ENCODE measurements around the gene TMEM87A. TPM values are rescaled to one million over a fixed set of nuclear protein-coding genes. Genes with fewer than 3 reads are reported as not detected.

Gene TMEM87A
- total RNA-seq, 4 donors from 2014 or later = 106 to 187 (median 125) TPM

DNA sequence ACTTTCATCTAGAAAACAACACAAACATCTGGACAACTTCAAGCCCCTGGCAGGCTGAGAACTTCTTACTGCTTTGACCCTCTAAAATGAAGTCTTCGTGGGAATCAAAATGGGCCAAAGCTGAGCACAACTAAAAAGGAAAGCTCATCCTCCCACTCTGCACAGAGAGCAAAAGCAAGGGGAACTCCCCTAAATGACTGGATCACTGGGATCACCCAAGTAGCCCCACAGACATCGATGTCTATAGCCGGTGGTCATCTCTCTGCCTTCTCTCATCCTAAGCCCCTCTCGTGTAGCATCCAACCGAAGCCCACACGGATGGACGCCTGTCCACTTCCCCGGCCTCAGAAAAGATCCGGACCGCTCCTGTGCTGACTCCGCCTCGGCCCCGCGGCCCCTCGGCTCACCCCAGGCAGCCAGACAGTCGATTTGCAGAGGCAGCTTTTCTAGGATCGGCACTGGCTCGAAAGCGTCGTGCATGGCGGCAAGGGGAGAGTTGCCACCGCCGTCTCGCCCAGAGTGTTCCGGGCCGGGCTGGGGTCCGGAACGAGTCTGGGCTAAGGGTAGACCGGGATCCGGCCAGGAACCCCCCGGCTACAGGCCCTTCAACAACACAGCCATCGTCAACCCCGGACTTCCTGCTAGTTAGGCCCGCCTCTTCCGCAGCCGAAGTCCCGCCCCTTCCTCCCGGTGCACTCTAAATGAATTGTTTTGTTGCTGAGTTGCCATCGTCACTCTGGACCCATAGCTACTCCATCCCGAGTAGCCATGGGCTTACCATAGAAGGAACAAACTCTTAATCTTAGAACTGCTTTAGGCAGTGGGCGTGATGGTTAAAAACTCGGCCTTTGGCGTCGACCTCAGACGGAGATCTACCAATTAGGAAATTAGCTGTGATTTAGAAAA, 65.3 kb downstream of the TMEM87A start, which contains the start of gene VPS39:
TSS of gene VPS39 (minus strand) at position 631 of the 906 bp plus-strand sequence. CDS start at position 480, 151 bp downstream.
- DNase-seq = peak; percentile 86 to 89
- peak within 1 kb of the TSS; percentile 87 to 97 (median 89) for H3K4me3 ChIP-seq (replicated peaks in 1 of 3)
- intact Hi-C loops (cut with DNase I) = no loop called here
- no peaks in the 10 kb centered on the region for H3K9me3 ChIP-seq
- peaks cover 0 to 3% of the 10 kb centered on the region in 2 donors for H3K36me3 ChIP-seq
- H3K27me3 ChIP-seq = no peaks in the 10 kb centered on the region
- peaks cover 7 to 24% of the 10 kb centered on the region in 2 donors for H3K4me1 ChIP-seq
- H3K27ac ChIP-seq = peak within 1 kb of the TSS; percentile 47 to 71 (median 68)
- peak; percentile 7 to 70 for TF ChIP-seq POLR2A (IDR thresholded peaks at IDR 0.05)
- TF ChIP-seq, protein P1, sequence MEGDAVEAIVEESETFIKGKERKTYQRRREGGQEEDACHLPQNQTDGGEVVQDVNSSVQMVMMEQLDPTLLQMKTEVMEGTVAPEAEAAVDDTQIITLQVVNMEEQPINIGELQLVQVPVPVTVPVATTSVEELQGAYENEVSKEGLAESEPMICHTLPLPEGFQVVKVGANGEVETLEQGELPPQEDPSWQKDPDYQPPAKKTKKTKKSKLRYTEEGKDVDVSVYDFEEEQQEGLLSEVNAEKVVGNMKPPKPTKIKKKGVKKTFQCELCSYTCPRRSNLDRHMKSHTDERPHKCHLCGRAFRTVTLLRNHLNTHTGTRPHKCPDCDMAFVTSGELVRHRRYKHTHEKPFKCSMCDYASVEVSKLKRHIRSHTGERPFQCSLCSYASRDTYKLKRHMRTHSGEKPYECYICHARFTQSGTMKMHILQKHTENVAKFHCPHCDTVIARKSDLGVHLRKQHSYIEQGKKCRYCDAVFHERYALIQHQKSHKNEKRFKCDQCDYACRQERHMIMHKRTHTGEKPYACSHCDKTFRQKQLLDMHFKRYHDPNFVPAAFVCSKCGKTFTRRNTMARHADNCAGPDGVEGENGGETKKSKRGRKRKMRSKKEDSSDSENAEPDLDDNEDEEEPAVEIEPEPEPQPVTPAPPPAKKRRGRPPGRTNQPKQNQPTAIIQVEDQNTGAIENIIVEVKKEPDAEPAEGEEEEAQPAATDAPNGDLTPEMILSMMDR (IDR thresholded peaks at IDR 0.05) = no peak
- WGBS, 2 donors = 2 to 9% methylated on average over 29 to 35 of the region's 45 CpGs

DNA sequence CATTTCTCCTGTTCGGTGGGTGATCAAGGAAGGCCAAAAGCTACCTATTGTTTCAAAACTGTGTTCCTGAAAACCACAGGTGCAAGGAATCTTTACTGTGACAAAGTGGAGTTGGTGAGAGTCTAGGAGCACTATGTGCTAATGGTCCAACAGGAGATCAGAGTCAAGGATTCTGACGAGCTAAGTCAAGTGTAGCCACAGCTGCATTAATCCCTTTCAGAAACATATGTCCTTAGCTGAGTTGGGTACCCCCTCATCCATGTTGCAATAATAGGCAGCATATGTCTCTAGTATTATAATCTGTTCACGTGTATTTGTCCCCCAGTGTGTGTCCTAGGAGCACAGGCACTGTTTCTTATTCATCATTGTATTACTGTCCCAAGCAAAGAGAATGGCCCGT, 66.8 kb downstream of the TMEM87A start:
- DNase-seq = no peak
- peaks cover 0 to 3% of the 10 kb centered on the region in 2 donors for H3K36me3 ChIP-seq
- intact Hi-C loops (cut with DNase I) = no loop called here
- H3K27ac ChIP-seq = no peak overlapping the region
- TF ChIP-seq, protein P1 (IDR thresholded peaks at IDR 0.05) = no peak
- TF ChIP-seq POLR2A (IDR thresholded peaks at IDR 0.05) = no peak
- peaks cover 7 to 24% of the 10 kb centered on the region in 2 donors for H3K4me1 ChIP-seq
- H3K4me3 ChIP-seq (replicated peaks in 1 of 3) = no peak overlapping the region
- no peaks in the 10 kb centered on the region for H3K27me3 ChIP-seq
- H3K9me3 ChIP-seq = no peaks in the 10 kb centered on the region
- 86 to 89% methylated on average over 4 of the region's 4 CpGs for WGBS, 2 donors

DNA sequence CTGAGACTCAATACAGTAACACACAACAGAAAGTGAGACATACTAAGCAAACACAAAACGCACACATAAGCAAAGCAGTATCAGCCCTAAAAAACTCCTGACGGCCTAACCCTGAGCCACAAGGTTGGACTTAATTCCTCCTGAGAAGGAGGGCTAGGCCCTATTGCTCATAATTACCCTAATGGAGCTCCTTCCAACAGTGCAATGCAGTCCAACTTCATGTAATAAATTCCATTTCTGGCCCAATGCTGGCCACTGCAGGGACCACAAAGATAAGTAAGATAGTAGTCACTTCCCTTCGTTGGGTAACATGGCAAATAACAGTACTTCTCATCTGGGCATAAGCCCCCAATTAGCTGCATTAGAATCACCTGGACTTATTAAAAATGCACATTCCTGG, 69.3 kb downstream of the TMEM87A start:
- Histone ChIP-seq H3K36me3 (peaks cover 5 to 8% of the 10 kb centered on the region in 2 donors), H3K4me1 (peaks cover 7 to 16% of the 10 kb centered on the region in 2 donors), H3K9me3 (no peaks in the 10 kb centered on the region), H3K27me3 (no peaks in the 10 kb centered on the region), H3K4me3 (replicated peaks in 1 of 3) (no peak overlapping the region), H3K27ac (no peak overlapping the region)
- intact Hi-C loops (cut with DNase I) = no loop called here
- no peak for DNase-seq
- WGBS, 2 donors = 92 to 97% methylated on average over 3 of the region's 3 CpGs
- TF ChIP-seq, protein P1 (IDR thresholded peaks at IDR 0.05) = no peak
- TF ChIP-seq POLR2A (IDR thresholded peaks at IDR 0.05) = no peak

DNA sequence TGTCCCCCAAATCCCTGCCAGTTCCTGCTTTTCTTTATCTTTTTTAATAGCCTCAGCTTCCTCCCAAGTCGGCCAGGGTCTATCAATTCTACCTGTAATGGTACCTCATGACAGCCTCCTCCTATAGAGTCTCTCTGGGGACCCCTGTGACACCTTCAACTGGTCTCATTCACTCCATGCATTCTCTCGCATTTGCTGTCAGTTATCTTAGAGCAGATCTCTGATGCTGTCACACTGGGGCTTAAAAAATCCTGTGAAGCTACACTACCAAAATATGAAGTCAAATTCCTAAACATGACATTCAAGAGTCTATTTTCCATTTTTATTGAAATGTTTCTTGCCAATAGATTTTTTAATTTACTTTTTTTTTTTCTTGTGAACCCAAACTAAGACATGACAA, 70.6 kb downstream of the TMEM87A start:
- Histone ChIP-seq H3K4me1 (peaks cover 7 to 16% of the 10 kb centered on the region in 2 donors), H3K27ac (no peak overlapping the region), H3K36me3 (peaks cover 5 to 10% of the 10 kb centered on the region in 2 donors), H3K27me3 (no peaks in the 10 kb centered on the region), H3K4me3 (replicated peaks in 1 of 3) (no peak overlapping the region), H3K9me3 (no peaks in the 10 kb centered on the region)
- WGBS, 2 donors = 77 to 84% methylated on average over 2 of the region's 2 CpGs
- DNase-seq = no peak
- TF ChIP-seq POLR2A (IDR thresholded peaks at IDR 0.05) = no peak
- TF ChIP-seq, protein P1 (IDR thresholded peaks at IDR 0.05) = no peak
- intact Hi-C loops (cut with DNase I) = no loop called here

DNA sequence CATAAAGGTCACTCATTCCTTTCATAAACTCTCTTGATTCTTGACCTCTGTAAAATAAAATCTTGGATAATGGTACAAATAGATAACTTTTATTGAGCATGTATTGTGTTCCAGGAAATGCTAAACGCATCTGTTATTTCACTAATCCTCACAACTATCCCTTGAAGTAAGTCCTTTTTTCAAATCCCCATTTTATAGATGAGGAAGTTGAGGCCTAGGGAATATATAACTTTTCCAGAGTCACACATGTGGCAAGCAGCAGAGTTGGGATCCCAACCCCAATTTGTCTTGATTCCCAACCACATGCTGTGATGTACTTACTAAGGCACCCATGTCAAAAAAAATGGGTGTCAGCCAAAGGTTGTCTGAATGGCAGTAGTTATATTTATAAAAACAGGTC, 71.4 kb downstream of the TMEM87A start:
- intact Hi-C loops (cut with DNase I) = no loop called here
- H3K36me3 ChIP-seq = peaks cover 5 to 10% of the 10 kb centered on the region in 2 donors
- TF ChIP-seq POLR2A (IDR thresholded peaks at IDR 0.05) = no peak
- TF ChIP-seq, protein P1 (IDR thresholded peaks at IDR 0.05) = no peak
- H3K4me3 ChIP-seq (replicated peaks in 1 of 3) = no peak overlapping the region
- WGBS, 2 donors = 93 to 95% methylated on average over 1 of the region's 1 CpG
- no peak for DNase-seq
- no peak overlapping the region for H3K27ac ChIP-seq
- H3K27me3 ChIP-seq = no peaks in the 10 kb centered on the region
- no peaks in the 10 kb centered on the region for H3K9me3 ChIP-seq
- H3K4me1 ChIP-seq = peaks cover 1 to 10% of the 10 kb centered on the region in 2 donors

Data from thyroid gland (tissue), 4 donors.